GM19328 (cell line): ENCODE measurements around the gene ZSWIM9.
"Not testable (repeated sequence)": the region's sequence is repeated elsewhere in the genome, so short reads cannot be mapped to it uniquely, and the experiment has no call there.

Experiments
- ATAC-seq: cut with Tn5 transposase; IDR thresholded peaks from one replicate; pipeline ENCODE4 v1.9.1; 2021; ENCODE audit warnings: mild to moderate bottlenecking, moderate library complexity; ENCODE audit not compliant: unreplicated experiment

The ZSWIM9 gene

GRCh38 chr19:48210005-48210404 is 39.5 kb downstream of the ZSWIM9 start:
- no peak for ATAC-seq

- no peak for ATAC-seq
These were observed 43.5 kb downstream of the ZSWIM9 start for GRCh38 chr19:48213959-48214358.

GRCh38 chr19:48216933-48217332 is 46.5 kb downstream of the ZSWIM9 start:
- ATAC-seq: no peak

- no peak for ATAC-seq
These were observed 48.5 kb downstream of the ZSWIM9 start for GRCh38 chr19:48218997-48219396.

- ATAC-seq: not testable (repeated sequence)
These were observed 50.3 kb downstream of the ZSWIM9 start for GRCh38 chr19:48220784-48221183.

GRCh38 chr19:48221628-48222027 is 51.1 kb downstream of the ZSWIM9 start:
- ATAC-seq: no peak

GRCh38 chr19:48230555-48231129 is 60.2 kb downstream of the ZSWIM9 start:
- no peak for ATAC-seq

GRCh38 chr19:48237057-48237456 is 66.6 kb downstream of the ZSWIM9 start:
- ATAC-seq: no peak

GRCh38 chr19:48239120-48239519 is 68.6 kb downstream of the ZSWIM9 start:
- ATAC-seq: no peak

GRCh38 chr19:48239582-48240141 is 69.2 kb downstream of the ZSWIM9 start:
- ATAC-seq: no peak

- ATAC-seq: not testable (repeated sequence)
These were observed 71.3 kb downstream of the ZSWIM9 start for GRCh38 chr19:48241771-48242170.

- ATAC-seq: no peak
These were observed 73.8 kb downstream of the ZSWIM9 start for GRCh38 chr19:48244281-48244680.

- no peak for ATAC-seq
These were observed 75.6 kb downstream of the ZSWIM9 start for GRCh38 chr19:48246101-48246500.

- ATAC-seq: no peak
These were observed 76.7 kb downstream of the ZSWIM9 start for GRCh38 chr19:48247212-48247611.
